Endothelial cell of umbilical vein (primary cell): ENCODE measurements around the gene ZYX.

ENCODE experiments used
- POLR2AphosphoS5 ChIP-seq: IDR thresholded peaks from 2 replicates; pipeline ENCODE4 v1.6.1; 2012; ENCODE audit warnings: low read depth, mild to moderate bottlenecking, control low read depth, low read length, moderate library complexity; ENCODE audit not compliant: insufficient read depth
- TF ChIP-seq, protein P1 (sequence below), 2 donors: IDR thresholded peaks; 1 replicate in 1 of 2; 2 replicates in 1 of 2; pipeline ENCODE4 v1.5.1; 2011; ENCODE audit warnings: low read length in 2 of 2, mild to moderate bottlenecking in 2 of 2, moderate library complexity in 2 of 2, control low read depth in 1 of 2, inconsistent platforms in 1 of 2, low read depth in 1 of 2; ENCODE audit not compliant: insufficient read depth in 1 of 2; ENCODE audit errors: extremely low read depth in 1 of 2

- TF ChIP-seq, protein P1, sequence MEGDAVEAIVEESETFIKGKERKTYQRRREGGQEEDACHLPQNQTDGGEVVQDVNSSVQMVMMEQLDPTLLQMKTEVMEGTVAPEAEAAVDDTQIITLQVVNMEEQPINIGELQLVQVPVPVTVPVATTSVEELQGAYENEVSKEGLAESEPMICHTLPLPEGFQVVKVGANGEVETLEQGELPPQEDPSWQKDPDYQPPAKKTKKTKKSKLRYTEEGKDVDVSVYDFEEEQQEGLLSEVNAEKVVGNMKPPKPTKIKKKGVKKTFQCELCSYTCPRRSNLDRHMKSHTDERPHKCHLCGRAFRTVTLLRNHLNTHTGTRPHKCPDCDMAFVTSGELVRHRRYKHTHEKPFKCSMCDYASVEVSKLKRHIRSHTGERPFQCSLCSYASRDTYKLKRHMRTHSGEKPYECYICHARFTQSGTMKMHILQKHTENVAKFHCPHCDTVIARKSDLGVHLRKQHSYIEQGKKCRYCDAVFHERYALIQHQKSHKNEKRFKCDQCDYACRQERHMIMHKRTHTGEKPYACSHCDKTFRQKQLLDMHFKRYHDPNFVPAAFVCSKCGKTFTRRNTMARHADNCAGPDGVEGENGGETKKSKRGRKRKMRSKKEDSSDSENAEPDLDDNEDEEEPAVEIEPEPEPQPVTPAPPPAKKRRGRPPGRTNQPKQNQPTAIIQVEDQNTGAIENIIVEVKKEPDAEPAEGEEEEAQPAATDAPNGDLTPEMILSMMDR (IDR thresholded peaks at IDR 0.05; ENCODE audit: extremely low read depth in 1 of 2, insufficient read depth in 1 of 2, low read depth in 1 of 2, low read length in 2 of 2): no peak
- no peak for TF ChIP-seq POLR2AphosphoS5
Measured at GRCh38 chr7:143399642-143400041, 18.5 kb downstream of the ZYX start.
